ENCODE data around the gene BTRC. TPM values are rescaled to one million over a fixed set of nuclear protein-coding genes. Genes with fewer than 3 reads are reported as not detected.
"Not testable (repeated sequence)": the region's sequence is repeated elsewhere in the genome, so short reads cannot be mapped to it uniquely, and the experiment has no call there.

The BTRC gene
- total RNA-seq, 1 experiment from 2014 or later = 19.4 TPM

- peaks cover 36% of the 10 kb centered on the region for H3K27me3 Mint-ChIP-seq (ENCODE audit: insufficient read depth, unreplicated experiment)
- intact Hi-C loops (cut with micrococcal nuclease) = no loop called here
- H3K4me3 Mint-ChIP-seq (ENCODE audit: unreplicated experiment) = no peak overlapping the region
- ChIA-PET CTCF (interaction anchor here (0.5 to 2.2 kb wide), 4 partner anchors 13 to 146 kb away, joined by 3 to 6 read pairs (median 4); no protein-coding TSS in a partner anchor), POLR2A (no interaction called here)
- no TSS peak for BruUV-seq (replicated peaks)
- TF ChIP-seq CTCF (IDR thresholded peaks at IDR 0.05; ENCODE audit: unreplicated experiment) = no peak
- no peak overlapping the region for H3K27ac Mint-ChIP-seq (ENCODE audit: low read depth, unreplicated experiment)
- H3K9me3 Mint-ChIP-seq (ENCODE audit: unreplicated experiment) = no peaks in the 10 kb centered on the region
- no peak for DNase-seq (ENCODE audit: unreplicated experiment)
- H3K36me3 Mint-ChIP-seq (ENCODE audit: insufficient read depth, unreplicated experiment) = no peaks in the 10 kb centered on the region
- H3K4me1 Mint-ChIP-seq (ENCODE audit: insufficient read depth, unreplicated experiment) = no peaks in the 10 kb centered on the region
These were observed 32.9 kb upstream of the BTRC start for GRCh38 chr10:101321073-101321472.

GRCh38 chr10:101322266-101323108 is 31.5 kb upstream of the BTRC start:
- no peaks in the 10 kb centered on the region for H3K36me3 Mint-ChIP-seq (ENCODE audit: insufficient read depth, unreplicated experiment)
- H3K4me3 Mint-ChIP-seq (ENCODE audit: unreplicated experiment) = no peak overlapping the region
- TF ChIP-seq CTCF (IDR thresholded peaks at IDR 0.05; ENCODE audit: unreplicated experiment) = no peak
- ChIA-PET POLR2A (no interaction called here), CTCF (no interaction called here)
- no peak overlapping the region for H3K27ac Mint-ChIP-seq (ENCODE audit: low read depth, unreplicated experiment)
- intact Hi-C loops (cut with micrococcal nuclease) = no loop called here
- no peak for DNase-seq (ENCODE audit: unreplicated experiment)
- no TSS peak for BruUV-seq (replicated peaks)
- H3K4me1 Mint-ChIP-seq (ENCODE audit: insufficient read depth, unreplicated experiment) = no peaks in the 10 kb centered on the region
- H3K27me3 Mint-ChIP-seq (ENCODE audit: insufficient read depth, unreplicated experiment) = peaks cover 42% of the 10 kb centered on the region
- no peaks in the 10 kb centered on the region for H3K9me3 Mint-ChIP-seq (ENCODE audit: unreplicated experiment)

GRCh38 chr10:101323495-101323894 is 30.5 kb upstream of the BTRC start:
- no peaks in the 10 kb centered on the region for H3K36me3 Mint-ChIP-seq (ENCODE audit: insufficient read depth, unreplicated experiment)
- no peak for DNase-seq (ENCODE audit: unreplicated experiment)
- H3K9me3 Mint-ChIP-seq (ENCODE audit: unreplicated experiment) = no peaks in the 10 kb centered on the region
- H3K4me1 Mint-ChIP-seq (ENCODE audit: insufficient read depth, unreplicated experiment) = no peaks in the 10 kb centered on the region
- TF ChIP-seq CTCF (IDR thresholded peaks at IDR 0.05; ENCODE audit: unreplicated experiment) = no peak
- CTCF ChIA-PET = no interaction called here
- no peak overlapping the region for H3K4me3 Mint-ChIP-seq (ENCODE audit: unreplicated experiment)
- H3K27me3 Mint-ChIP-seq (ENCODE audit: insufficient read depth, unreplicated experiment) = peaks cover 42% of the 10 kb centered on the region
- no TSS peak for BruUV-seq (replicated peaks)
- intact Hi-C loops (cut with micrococcal nuclease) = no loop called here
- POLR2A ChIA-PET = no interaction called here
- H3K27ac Mint-ChIP-seq (ENCODE audit: low read depth, unreplicated experiment) = no peak overlapping the region

GRCh38 chr10:101327454-101327853 is 26.5 kb upstream of the BTRC start:
- CTCF ChIA-PET = interaction anchor here (0.7 kb wide), 1 partner anchor 21 kb away, joined by 3 read pairs; no protein-coding TSS in a partner anchor
- peaks cover 54% of the 10 kb centered on the region for H3K27me3 Mint-ChIP-seq (ENCODE audit: insufficient read depth, unreplicated experiment)
- DNase-seq (ENCODE audit: unreplicated experiment); H3K27ac Mint-ChIP-seq (ENCODE audit: low read depth, unreplicated experiment); intact Hi-C loops (cut with micrococcal nuclease); BruUV-seq (replicated peaks); H3K9me3 Mint-ChIP-seq (ENCODE audit: unreplicated experiment); H3K36me3 Mint-ChIP-seq (ENCODE audit: insufficient read depth, unreplicated experiment); H3K4me1 Mint-ChIP-seq (ENCODE audit: insufficient read depth, unreplicated experiment); POLR2A ChIA-PET; H3K4me3 Mint-ChIP-seq (ENCODE audit: unreplicated experiment): not testable (repeated sequence)
